ENCODE results near the gene RMP24.
A peak's percentile ranks its signal among the peaks of the same experiment; 100 is the strongest.

RMP24 gene

DNA sequence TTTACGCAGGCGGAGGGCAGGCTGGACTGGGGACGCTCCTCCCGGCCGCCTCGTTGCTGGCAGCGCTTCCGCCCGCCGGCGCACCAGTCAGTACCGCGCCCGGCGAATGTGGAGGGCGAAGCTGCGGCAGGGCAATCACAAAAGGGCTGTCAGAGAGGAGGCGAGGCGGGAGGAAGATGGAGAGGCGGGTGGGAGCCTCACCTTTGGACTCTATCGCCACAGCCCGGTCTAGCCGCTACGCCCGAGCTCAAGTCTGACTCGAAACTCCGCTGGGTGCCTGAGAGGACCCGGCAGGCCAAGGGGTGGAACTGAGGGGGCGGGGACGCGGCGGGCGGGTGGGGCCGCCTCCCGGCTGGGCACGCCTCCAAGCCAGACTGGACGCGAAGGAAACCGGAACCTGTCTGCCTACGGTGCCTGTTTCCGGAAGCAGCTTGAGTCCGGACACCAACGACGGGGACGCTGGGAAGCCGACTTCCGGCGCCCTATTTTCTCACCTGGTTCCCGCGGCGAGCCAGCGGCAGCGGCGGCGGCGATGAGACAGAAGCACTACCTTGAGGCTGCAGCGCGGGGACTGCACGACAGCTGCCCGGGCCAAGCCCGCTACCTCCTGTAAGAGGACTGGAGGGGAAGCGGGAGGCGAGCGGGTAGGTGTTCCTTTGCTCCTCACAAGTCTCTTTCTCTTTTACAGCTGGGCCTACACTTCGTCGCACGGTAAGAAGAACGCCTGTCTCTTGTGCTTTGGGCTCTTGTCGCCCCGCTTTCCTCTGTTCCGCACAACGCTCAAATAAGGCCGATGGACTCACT lies at the start of gene RMP24:
Gene RMP24 (plus strand): TSS at position 483 of the 804 bp plus-strand sequence.
- Mint-ChIP-seq H3K4me1 (ENCODE audit: low read depth) (peaks cover 31% of the 10 kb centered on the region), H3K36me3 (ENCODE audit: low read depth) (peaks cover 33% of the 10 kb centered on the region), H3K27me3 (ENCODE audit: insufficient read depth) (peaks cover 1% of the 10 kb centered on the region), H3K9me3 (no peaks in the 10 kb centered on the region), H3K4me3 (peak within 1 kb of the TSS; percentile 100), H3K27ac (peak within 1 kb of the TSS; percentile 91)
- DNase-seq = peak; percentile 91
- TF ChIP-seq, protein P1, sequence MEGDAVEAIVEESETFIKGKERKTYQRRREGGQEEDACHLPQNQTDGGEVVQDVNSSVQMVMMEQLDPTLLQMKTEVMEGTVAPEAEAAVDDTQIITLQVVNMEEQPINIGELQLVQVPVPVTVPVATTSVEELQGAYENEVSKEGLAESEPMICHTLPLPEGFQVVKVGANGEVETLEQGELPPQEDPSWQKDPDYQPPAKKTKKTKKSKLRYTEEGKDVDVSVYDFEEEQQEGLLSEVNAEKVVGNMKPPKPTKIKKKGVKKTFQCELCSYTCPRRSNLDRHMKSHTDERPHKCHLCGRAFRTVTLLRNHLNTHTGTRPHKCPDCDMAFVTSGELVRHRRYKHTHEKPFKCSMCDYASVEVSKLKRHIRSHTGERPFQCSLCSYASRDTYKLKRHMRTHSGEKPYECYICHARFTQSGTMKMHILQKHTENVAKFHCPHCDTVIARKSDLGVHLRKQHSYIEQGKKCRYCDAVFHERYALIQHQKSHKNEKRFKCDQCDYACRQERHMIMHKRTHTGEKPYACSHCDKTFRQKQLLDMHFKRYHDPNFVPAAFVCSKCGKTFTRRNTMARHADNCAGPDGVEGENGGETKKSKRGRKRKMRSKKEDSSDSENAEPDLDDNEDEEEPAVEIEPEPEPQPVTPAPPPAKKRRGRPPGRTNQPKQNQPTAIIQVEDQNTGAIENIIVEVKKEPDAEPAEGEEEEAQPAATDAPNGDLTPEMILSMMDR (IDR thresholded peaks at IDR 0.05) = no peak

DNA sequence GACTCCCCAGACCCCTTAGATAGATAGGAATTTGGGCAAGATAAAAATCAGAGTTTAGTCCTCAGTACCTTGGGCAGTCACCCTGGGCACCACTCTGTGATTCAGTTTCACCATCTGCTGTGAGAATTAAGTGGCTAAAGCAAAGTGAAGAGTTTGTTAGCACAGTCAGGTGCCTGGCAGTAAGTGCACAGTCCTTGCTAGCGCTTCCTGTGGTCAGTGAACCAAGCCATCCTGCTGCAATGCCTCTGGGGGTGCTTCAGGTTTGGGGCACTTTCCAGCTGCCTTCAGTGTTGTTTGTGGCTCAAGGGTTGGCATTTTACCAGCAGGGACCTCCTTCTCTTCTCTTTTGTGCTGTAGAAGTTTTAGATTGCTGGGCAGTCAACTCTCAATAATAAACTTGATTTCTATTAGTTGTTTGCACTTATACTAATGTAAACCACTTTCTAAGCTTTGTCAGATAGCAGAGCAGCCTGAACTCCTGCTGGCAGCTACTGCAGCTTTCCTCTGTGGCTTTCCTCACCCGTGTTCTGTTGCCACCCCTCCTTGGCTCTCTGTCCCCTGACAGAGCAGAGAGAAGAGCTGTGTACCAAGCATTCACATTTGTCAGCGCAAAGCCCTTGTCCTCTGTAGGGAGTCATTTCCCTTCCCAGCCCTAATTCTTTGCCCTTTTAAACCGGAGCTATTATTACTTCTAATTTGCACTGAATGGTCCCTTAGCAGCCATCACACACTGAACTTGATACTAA lies 48.4 kb upstream of the RMP24 start:
- Mint-ChIP-seq H3K27me3 (ENCODE audit: insufficient read depth) (peaks cover 16% of the 10 kb centered on the region; the same call in 1 of the 2 replicates), H3K36me3 (ENCODE audit: low read depth) (no peaks in the 10 kb centered on the region), H3K4me3 (no peak overlapping the region), H3K9me3 (no peaks in the 10 kb centered on the region), H3K27ac (no peak overlapping the region), H3K4me1 (ENCODE audit: low read depth) (no peaks in the 10 kb centered on the region)
- no peak for DNase-seq
- TF ChIP-seq, protein P1 (IDR thresholded peaks at IDR 0.05) = no peak

DNA sequence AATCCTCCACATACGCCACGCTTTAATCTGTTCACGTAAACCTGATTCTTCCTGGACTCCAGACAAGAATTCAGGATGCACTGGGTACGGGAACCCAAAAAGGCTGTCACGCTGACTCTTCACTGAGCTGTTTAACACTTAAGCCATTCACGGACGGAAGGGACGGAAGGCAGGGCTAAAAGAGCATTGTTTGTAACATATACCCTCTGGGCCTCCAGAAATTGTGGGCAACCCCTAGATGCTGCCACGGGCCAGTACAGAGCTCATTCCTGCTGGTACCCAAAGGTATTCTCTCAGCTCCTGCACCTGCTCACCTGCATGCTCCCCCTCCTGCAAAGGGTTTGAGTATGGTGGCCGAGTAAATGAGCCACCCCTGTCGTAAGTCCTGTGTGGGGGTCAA lies 45.6 kb upstream of the RMP24 start:
- Mint-ChIP-seq H3K27me3 (ENCODE audit: insufficient read depth) (peaks cover 21% of the 10 kb centered on the region; the same call in 1 of the 2 replicates), H3K4me3 (no peak overlapping the region), H3K36me3 (ENCODE audit: low read depth) (no peaks in the 10 kb centered on the region), H3K9me3 (no peaks in the 10 kb centered on the region), H3K4me1 (ENCODE audit: low read depth) (no peaks in the 10 kb centered on the region), H3K27ac (no peak overlapping the region)
- TF ChIP-seq, protein P1 (IDR thresholded peaks at IDR 0.05) = no peak
- DNase-seq = no peak

DNA sequence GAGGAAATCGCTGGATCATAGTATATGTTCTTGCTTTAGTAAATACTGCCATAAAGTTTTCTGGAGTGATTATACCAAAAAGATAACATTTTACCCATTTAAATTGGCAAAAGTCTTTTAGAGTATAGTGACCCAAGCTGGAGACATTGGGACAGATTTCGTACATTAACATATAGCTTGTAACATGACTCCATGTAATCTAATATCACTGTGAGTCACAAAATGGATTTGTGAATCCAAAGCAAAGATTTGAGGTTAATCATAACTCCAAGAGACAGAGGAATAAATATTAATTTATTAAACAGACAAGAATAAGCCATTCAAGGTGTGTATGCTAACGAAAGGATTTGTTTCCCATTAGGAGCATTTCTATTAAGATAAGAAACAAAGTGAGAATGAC lies 45.0 kb upstream of the RMP24 start:
- Mint-ChIP-seq H3K4me3 (no peak overlapping the region), H3K36me3 (ENCODE audit: low read depth) (no peaks in the 10 kb centered on the region), H3K27me3 (ENCODE audit: insufficient read depth) (peaks cover 21% of the 10 kb centered on the region; the same call in 1 of the 2 replicates), H3K4me1 (ENCODE audit: low read depth) (no peaks in the 10 kb centered on the region), H3K9me3 (no peaks in the 10 kb centered on the region), H3K27ac (no peak overlapping the region)
- TF ChIP-seq, protein P1 (IDR thresholded peaks at IDR 0.05) = no peak
- no peak for DNase-seq

DNA sequence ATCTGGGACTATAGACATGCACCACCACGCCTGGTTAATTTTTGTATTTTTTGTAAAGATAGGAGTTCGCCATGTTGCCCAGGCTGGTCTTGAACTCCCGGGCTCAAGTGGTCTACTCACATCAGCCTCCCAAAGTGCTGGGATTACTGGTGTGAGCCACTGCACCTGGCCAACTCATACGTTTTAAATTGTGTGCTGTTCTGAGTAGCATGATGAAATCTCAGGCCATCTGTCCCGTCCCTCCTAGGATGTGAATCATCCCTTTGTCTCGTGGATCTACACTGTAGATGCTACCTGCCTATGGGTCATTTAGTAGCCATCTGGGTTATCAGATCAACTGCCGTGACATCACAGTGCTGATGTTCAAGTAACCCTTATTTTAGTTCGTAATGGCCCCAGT lies 38.5 kb upstream of the RMP24 start:
- Mint-ChIP-seq H3K4me1 (ENCODE audit: low read depth) (peaks cover 6% of the 10 kb centered on the region; the same call in 1 of the 2 replicates), H3K36me3 (ENCODE audit: low read depth) (no peaks in the 10 kb centered on the region), H3K9me3 (no peaks in the 10 kb centered on the region), H3K4me3 (no peak overlapping the region), H3K27me3 (ENCODE audit: insufficient read depth) (peaks cover 9% of the 10 kb centered on the region), H3K27ac (no peak overlapping the region)
- TF ChIP-seq, protein P1 (IDR thresholded peaks at IDR 0.05) = no peak
- no peak for DNase-seq

All from HFFc6 (cell line).